Heart right ventricle (tissue), 16 donors: ENCODE measurements around the gene CREBRF. TPM values are rescaled to one million over a fixed set of nuclear protein-coding genes. Genes with fewer than 3 reads are reported as not detected.
"Not testable (repeated sequence)": the region's sequence is repeated elsewhere in the genome, so short reads cannot be mapped to it uniquely, and the experiment has no call there.

Experiments used
- ATAC-seq, 8 donors: fragments of 200-7000 bp; cut with Tn5 transposase; one replicate each; pipeline ENCODE4 v1.9.1; 2020; ENCODE audit warnings: mild to moderate bottlenecking in 8 of 8, moderate library complexity in 8 of 8, moderate number of reproducible peaks in 1 of 8
- DNase-seq, 2 donors: peaks; one replicate each; pipeline ENCODE4 v3.0.0-alpha.2; 2020
- H3K27ac ChIP-seq, 10 donors: fragments of 200-600 bp; sonication (generic) in 2 of 10; one replicate each; pipeline versions ENCODE4 v1.5.0 to v1.8.0; 2020 to 2022; ENCODE audit warnings: mild to moderate bottlenecking in 3 of 10
- H3K27me3 ChIP-seq, 7 donors: fragments of 200-600 bp; one replicate each; pipeline ENCODE4 v1.8.0; 2021 to 2022; ENCODE audit warnings: mild to moderate bottlenecking in 2 of 7
- H3K36me3 ChIP-seq, 9 donors: fragments of 200-600 bp; sonication (generic) in 1 of 9; one replicate each; pipeline versions ENCODE4 v1.5.0 to v1.8.0; 2020 to 2022; ENCODE audit warnings: mild to moderate bottlenecking in 2 of 9
- H3K4me1 ChIP-seq, 9 donors: fragments of 200-600 bp; sonication (generic) in 1 of 9; one replicate each; pipeline versions ENCODE4 v1.5.0 to v1.8.0; 2020 to 2022; ENCODE audit warnings: mild to moderate bottlenecking in 4 of 9
- H3K4me3 ChIP-seq, 10 donors: fragments of 200-600 bp; sonication (generic) in 2 of 10; one replicate each; pipeline versions ENCODE4 v1.5.0 to v1.8.0; 2020 to 2022; ENCODE audit warnings: mild to moderate bottlenecking in 7 of 10, moderate library complexity in 2 of 10
- H3K9me3 ChIP-seq, 11 donors: fragments of 200-600 bp in 10 of 11; sonication (generic) in 2 of 11; one replicate each; pipeline versions ENCODE4 v1.5.0 to v1.8.0; 2013 to 2022; ENCODE audit warnings: mild to moderate bottlenecking in 2 of 11, control low read depth in 1 of 11, moderate library complexity in 1 of 11
- CTCF ChIP-seq, 9 donors: fragments of 200-600 bp; sonication (generic) in 2 of 9; IDR thresholded peaks; one replicate each; pipeline versions ENCODE4 v1.5.0 to v1.8.0; 2021 to 2022; ENCODE audit warnings: antibody characterized with exemption in 9 of 9, mild to moderate bottlenecking in 5 of 9, moderate library complexity in 1 of 9
- WGBS, 2 donors: extraction: QIAGEN DNeasy Blood & Tissue Kit; methylation state at CpG; one replicate each; pipeline ENCODE4 v1.1.7; 2013; ENCODE audit warnings: inconsistent platforms in 1 of 2; 5-methylcytosine and 5-hydroxymethylcytosine counted together
- intact Hi-C, 10 donors: fragments of 100-400 bp; cut with DNase I; formaldehyde crosslinking; loops; one replicate each; pipeline versions ENCODE4 v1.11.1 to v1.14.2; 2022
- polyA plus RNA-seq, 2 donors: library from polyadenylated mRNA; stranded (reverse); fragments of 200-250 nt; gene quantifications; one replicate each; pipeline ENCODE4 v1.2.3, GENCODE V29; 2013
- total RNA-seq, 10 donors: library from RNA; stranded (reverse); fragmentation: NEBNext Ultra II Directional in 3 of 10; extraction: Animal tissue kit (Norgen Biotek cat#: 25700) in 3 of 10; gene quantifications; one replicate each; pipeline versions ENCODE4 v1.2.1 to v1.2.4, GENCODE V29; 2021 to 2023
- donor health status: Arrhythmogenic right ventricular cardiomyopathy.
- donor health status: ischemic (EF 13 %, LVEDD 7.1; RV severe dilation, severe dysfunction).
- donor health status: healthy with polysubstance abuse.
- donor health status: DM: no; HTN: yes; CAD: no.
- donor health status: DM: no; HTN: no; CAD: no.
- donor health status: ischemic (EF 25% LVEDD 6.9; RV normal size, moderate dysfunction).
- donor health status: ischemic (EF 25% LVEDD 5.7; RV mildly dilated, moderate dysfunction).
- donor health status: healthy.
- donor health status: DM: yes; HTN: yes; CAD: no.
- donor health status: Ischemic cardiomyopathy.
- donor health status: ischemic (EF 35%, LVEDD 5.7; RV mildly dilated, moderate dysfunction).
- donor health status: nonischemic (EF 11% LVEDD 7.7; RV severe dilation, severe dysfunction).
- donor health status: DM: yes; HTN: yes; CAD: no.
- donor health status: PGD.
- donor health status: ischemic (EF 29% LVEDD 5.4; RV normal size, mild dysfunction).
- donor health status: nonischemic (EF 23%, LVEDD 6.1; RV moderate dilation, normal function).

The CREBRF gene
- total and polyA plus RNA-seq, 12 donors: 1.5 to 31.1 (median 27.7) TPM

- peaks cover 0 to 92% (median 22%) of the 10 kb centered on the region in 9 donors for H3K36me3 ChIP-seq
Measured at GRCh38 chr5:173123416-173123815, 67.3 kb downstream of the CREBRF start.

GRCh38 chr5:173132166-173132565 is 76.0 kb downstream of the CREBRF start:
- not testable (repeated sequence) for ATAC-seq, H3K4me3 ChIP-seq, H3K9me3 ChIP-seq, DNase-seq, H3K4me1 ChIP-seq, H3K27me3 ChIP-seq, H3K27ac ChIP-seq
- 98% methylated on average over 6 of the region's 6 CpGs for WGBS, 2 donors
- intact Hi-C loops: loop anchor here in 1 of 10 donors (10.0 kb wide), 1 partner anchor 137 kb away; no protein-coding TSS in a partner anchor
- peaks cover 0 to 88% (median 21%) of the 10 kb centered on the region in 9 donors for H3K36me3 ChIP-seq

More at GRCh38 chr5:173123416-173123815, 67.3 kb downstream of the CREBRF start:
- Histone ChIP-seq H3K27me3 (no peaks in the 10 kb centered on the region), H3K27ac (no peak overlapping the region), H3K9me3 (peaks cover 0 to 17% (median 10%) of the 10 kb centered on the region in 11 donors), H3K4me1 (no peaks in the 10 kb centered on the region), H3K4me3 (no peak overlapping the region)
- intact Hi-C loops: loop anchor here in 1 of 10 donors (10.0 kb wide), 1 partner anchor 59 kb away; no protein-coding TSS in a partner anchor
- ATAC-seq: no peak
- no peak for DNase-seq
- WGBS, 2 donors: 76 to 80% methylated on average over 3 of the region's 3 CpGs
- no peak for TF ChIP-seq CTCF (IDR thresholded peaks at IDR 0.05)

- H3K4me1 ChIP-seq: peaks cover 0 to 1% (median 0%) of the 10 kb centered on the region in 9 donors
- H3K4me3 ChIP-seq: no peak overlapping the region
- intact Hi-C loops: loop anchor here in 1 of 10 donors (10.0 kb wide), 1 partner anchor 144 kb away; no protein-coding TSS in a partner anchor
- WGBS, 2 donors: 88 to 94% methylated on average over 3 of the region's 3 CpGs
- TF ChIP-seq CTCF (IDR thresholded peaks at IDR 0.05): no peak
- no peaks in the 10 kb centered on the region for H3K9me3 ChIP-seq
- H3K27me3 ChIP-seq: no peaks in the 10 kb centered on the region
- H3K27ac ChIP-seq: no peak overlapping the region
- ATAC-seq: no peak
- no peak for DNase-seq
- H3K36me3 ChIP-seq: peaks cover 0 to 56% (median 4%) of the 10 kb centered on the region in 9 donors
Measured at GRCh38 chr5:173138707-173139106, 82.6 kb downstream of the CREBRF start.

GRCh38 chr5:173139631-173140030 is 83.5 kb downstream of the CREBRF start:
- ATAC-seq (no peak), DNase-seq (no peak)
- Histone ChIP-seq H3K4me1 (peaks cover 0 to 6% (median 4%) of the 10 kb centered on the region in 9 donors), H3K4me3 (no peak overlapping the region), H3K9me3 (no peaks in the 10 kb centered on the region), H3K27me3 (no peaks in the 10 kb centered on the region), H3K27ac (no peak overlapping the region), H3K36me3 (peaks cover 0 to 46% (median 0%) of the 10 kb centered on the region in 9 donors)
- intact Hi-C loops: loop anchor here in 7 of 10 donors (5.0 to 10.0 kb wide), 5 partner anchors 125 to 157 kb away; partner anchors contain the start of gene ATP6V0E1 (in 4 of the 7)
- 80 to 90% methylated on average over 1 of the region's 1 CpG for WGBS, 2 donors
- TF ChIP-seq CTCF (IDR thresholded peaks at IDR 0.05): no peak

- Histone ChIP-seq H3K27ac (no peak overlapping the region), H3K4me3 (no peak overlapping the region), H3K36me3 (peaks cover 0 to 42% (median 0%) of the 10 kb centered on the region in 9 donors), H3K4me1 (peaks cover 0 to 16% (median 11%) of the 10 kb centered on the region in 9 donors), H3K9me3 (no peaks in the 10 kb centered on the region), H3K27me3 (no peaks in the 10 kb centered on the region)
- TF ChIP-seq CTCF (IDR thresholded peaks at IDR 0.05): no peak
- intact Hi-C loops: loop anchor here in 6 of 10 donors (5.0 to 10.0 kb wide), 4 partner anchors 126 to 158 kb away; partner anchors contain the start of gene ATP6V0E1 (in 4 of the 6)
- DNase-seq (no peak), ATAC-seq (no peak)
- WGBS, 2 donors: 64 to 71% methylated on average over 4 of the region's 4 CpGs
Measured at GRCh38 chr5:173140769-173141168, 84.6 kb downstream of the CREBRF start.
